Measurements from ENCODE around the gene PTPN11. TPM values are rescaled to one million over a fixed set of nuclear protein-coding genes. Genes with fewer than 3 reads are reported as not detected.

Gene PTPN11
- total RNA-seq, 1 experiment from 2014 or later: 153 TPM

DNA sequence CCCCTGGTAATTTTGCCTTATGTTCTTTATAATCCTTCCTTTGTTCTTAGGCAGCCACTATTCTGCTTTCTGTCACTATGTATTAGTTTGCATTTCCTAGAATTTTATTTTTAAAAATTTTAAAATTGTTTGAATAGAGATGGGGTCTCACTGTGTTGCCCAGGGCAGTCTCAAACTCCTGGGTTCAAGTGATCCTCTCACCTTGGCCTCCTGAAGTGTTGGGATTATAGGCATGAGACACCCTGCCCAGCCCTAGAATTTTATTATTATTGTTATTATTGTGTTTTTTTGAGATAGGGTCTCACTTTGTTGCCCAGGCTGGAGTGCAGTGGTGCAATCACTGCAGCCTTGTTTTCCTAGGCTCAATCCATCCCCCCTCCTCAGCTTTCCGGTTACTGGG is 2.6 kb downstream of the PTPN11 start:
- Histone ChIP-seq H3K36me3 (ENCODE audit: control insufficient read depth, insufficient read depth, low read length) (no peaks in the 10 kb centered on the region), H3K4me1 (peaks cover 8% of the 10 kb centered on the region), H3K27me3 (replicated peaks; ENCODE audit: control insufficient read depth, insufficient read depth, low read length) (no peaks in the 10 kb centered on the region), H3K4me3 (ENCODE audit: low read depth, low read length) (no peak overlapping the region), H3K9me3 (no peaks in the 10 kb centered on the region)
- H3K4me3 Mint-ChIP-seq (ENCODE audit: unreplicated experiment): no peak overlapping the region
- H3K27me3 Mint-ChIP-seq (ENCODE audit: insufficient read depth, unreplicated experiment): no peaks in the 10 kb centered on the region
- CTCF ChIA-PET: no interaction called here
- no peaks in the 10 kb centered on the region for H3K9me3 Mint-ChIP-seq (ENCODE audit: unreplicated experiment)
- no TSS peak for BruUV-seq (replicated peaks)
- H3K27ac Mint-ChIP-seq (ENCODE audit: unreplicated experiment): no peak overlapping the region
- intact Hi-C loops (cut with micrococcal nuclease; ENCODE audit: unreplicated experiment): no loop called here
- TF ChIP-seq, protein P1, sequence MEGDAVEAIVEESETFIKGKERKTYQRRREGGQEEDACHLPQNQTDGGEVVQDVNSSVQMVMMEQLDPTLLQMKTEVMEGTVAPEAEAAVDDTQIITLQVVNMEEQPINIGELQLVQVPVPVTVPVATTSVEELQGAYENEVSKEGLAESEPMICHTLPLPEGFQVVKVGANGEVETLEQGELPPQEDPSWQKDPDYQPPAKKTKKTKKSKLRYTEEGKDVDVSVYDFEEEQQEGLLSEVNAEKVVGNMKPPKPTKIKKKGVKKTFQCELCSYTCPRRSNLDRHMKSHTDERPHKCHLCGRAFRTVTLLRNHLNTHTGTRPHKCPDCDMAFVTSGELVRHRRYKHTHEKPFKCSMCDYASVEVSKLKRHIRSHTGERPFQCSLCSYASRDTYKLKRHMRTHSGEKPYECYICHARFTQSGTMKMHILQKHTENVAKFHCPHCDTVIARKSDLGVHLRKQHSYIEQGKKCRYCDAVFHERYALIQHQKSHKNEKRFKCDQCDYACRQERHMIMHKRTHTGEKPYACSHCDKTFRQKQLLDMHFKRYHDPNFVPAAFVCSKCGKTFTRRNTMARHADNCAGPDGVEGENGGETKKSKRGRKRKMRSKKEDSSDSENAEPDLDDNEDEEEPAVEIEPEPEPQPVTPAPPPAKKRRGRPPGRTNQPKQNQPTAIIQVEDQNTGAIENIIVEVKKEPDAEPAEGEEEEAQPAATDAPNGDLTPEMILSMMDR (IDR thresholded peaks at IDR 0.05; ENCODE audit: insufficient read depth in 1 of 2, low read depth in 1 of 2, low read length in 1 of 2, severe bottlenecking in 1 of 2, unreplicated experiment in 1 of 2): no peak
- POLR2A ChIA-PET: no interaction called here
- no peaks in the 10 kb centered on the region for H3K4me1 Mint-ChIP-seq (ENCODE audit: low read depth, unreplicated experiment)
- peaks cover 36% of the 10 kb centered on the region for H3K36me3 Mint-ChIP-seq (ENCODE audit: insufficient read depth, unreplicated experiment)
- DNase-seq: no peak

DNA sequence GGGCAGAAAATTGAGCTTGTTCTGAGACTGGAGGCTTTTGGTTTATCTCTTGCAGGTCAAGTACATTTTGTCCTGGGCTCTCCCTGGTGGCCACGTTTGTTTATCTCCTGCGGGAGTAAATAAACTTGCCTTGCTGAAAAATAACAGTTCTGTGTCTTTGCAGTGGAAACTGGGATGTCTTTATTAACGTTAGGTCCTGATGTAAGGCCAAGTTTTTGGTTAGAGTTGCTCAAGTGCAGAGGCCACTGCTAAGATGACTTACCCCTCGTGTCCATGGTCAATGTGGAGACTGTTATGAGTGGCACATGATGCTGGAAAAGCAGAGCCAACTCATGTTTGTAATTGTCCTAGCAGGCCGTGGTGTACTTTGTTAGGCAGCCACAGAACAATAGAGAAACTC is 3.8 kb downstream of the PTPN11 start:
- DNase-seq: no peak
- H3K4me1 Mint-ChIP-seq (ENCODE audit: low read depth, unreplicated experiment): no peaks in the 10 kb centered on the region
- H3K27me3 Mint-ChIP-seq (ENCODE audit: insufficient read depth, unreplicated experiment): no peaks in the 10 kb centered on the region
- no peak overlapping the region for H3K27ac Mint-ChIP-seq (ENCODE audit: unreplicated experiment)
- Histone ChIP-seq H3K9me3 (no peaks in the 10 kb centered on the region), H3K4me1 (peaks cover 8% of the 10 kb centered on the region), H3K27me3 (replicated peaks; ENCODE audit: control insufficient read depth, insufficient read depth, low read length) (no peaks in the 10 kb centered on the region), H3K36me3 (ENCODE audit: control insufficient read depth, insufficient read depth, low read length) (no peaks in the 10 kb centered on the region), H3K4me3 (ENCODE audit: low read depth, low read length) (no peak overlapping the region)
- no TSS peak for BruUV-seq (replicated peaks)
- intact Hi-C loops (cut with micrococcal nuclease; ENCODE audit: unreplicated experiment): no loop called here
- H3K9me3 Mint-ChIP-seq (ENCODE audit: unreplicated experiment): no peaks in the 10 kb centered on the region
- TF ChIP-seq, protein P1 (IDR thresholded peaks at IDR 0.05; ENCODE audit: insufficient read depth in 1 of 2, low read depth in 1 of 2, low read length in 1 of 2, severe bottlenecking in 1 of 2, unreplicated experiment in 1 of 2): no peak
- no peak overlapping the region for H3K4me3 Mint-ChIP-seq (ENCODE audit: unreplicated experiment)
- ChIA-PET CTCF (no interaction called here), POLR2A (no interaction called here)
- H3K36me3 Mint-ChIP-seq (ENCODE audit: insufficient read depth, unreplicated experiment): peaks cover 43% of the 10 kb centered on the region

DNA sequence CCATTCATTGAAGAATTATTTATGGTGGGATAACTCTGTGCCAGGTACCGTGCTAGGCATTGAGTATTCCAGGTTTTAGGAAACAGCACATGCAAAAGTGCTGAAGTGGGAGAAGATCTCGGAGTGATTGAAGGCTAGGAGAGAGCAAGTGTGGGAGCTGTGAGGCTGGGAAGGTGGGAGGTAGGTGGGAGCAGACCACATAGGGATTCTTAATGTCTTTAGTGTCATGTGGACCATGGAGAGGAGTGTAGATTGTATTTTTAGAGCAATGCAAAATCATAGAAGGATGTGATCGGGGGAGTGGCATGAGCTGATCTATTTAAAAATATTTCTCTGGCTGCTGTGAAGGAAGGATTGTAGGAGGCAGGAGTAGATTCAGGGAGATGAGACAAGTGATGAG is 5.4 kb downstream of the PTPN11 start:
- Histone ChIP-seq H3K27me3 (replicated peaks; ENCODE audit: control insufficient read depth, insufficient read depth, low read length) (no peaks in the 10 kb centered on the region), H3K36me3 (ENCODE audit: control insufficient read depth, insufficient read depth, low read length) (no peaks in the 10 kb centered on the region), H3K4me3 (ENCODE audit: low read depth, low read length) (no peak overlapping the region), H3K9me3 (no peaks in the 10 kb centered on the region), H3K4me1 (peaks cover 8% of the 10 kb centered on the region)
- no peaks in the 10 kb centered on the region for H3K4me1 Mint-ChIP-seq (ENCODE audit: low read depth, unreplicated experiment)
- H3K9me3 Mint-ChIP-seq (ENCODE audit: unreplicated experiment): no peaks in the 10 kb centered on the region
- TF ChIP-seq, protein P1 (IDR thresholded peaks at IDR 0.05; ENCODE audit: insufficient read depth in 1 of 2, low read depth in 1 of 2, low read length in 1 of 2, severe bottlenecking in 1 of 2, unreplicated experiment in 1 of 2): no peak
- ChIA-PET POLR2A (no interaction called here), CTCF (no interaction called here)
- no TSS peak for BruUV-seq (replicated peaks)
- intact Hi-C loops (cut with micrococcal nuclease; ENCODE audit: unreplicated experiment): no loop called here
- peaks cover 39% of the 10 kb centered on the region for H3K36me3 Mint-ChIP-seq (ENCODE audit: insufficient read depth, unreplicated experiment)
- no peaks in the 10 kb centered on the region for H3K27me3 Mint-ChIP-seq (ENCODE audit: insufficient read depth, unreplicated experiment)
- DNase-seq: no peak
- no peak overlapping the region for H3K4me3 Mint-ChIP-seq (ENCODE audit: unreplicated experiment)
- no peak overlapping the region for H3K27ac Mint-ChIP-seq (ENCODE audit: unreplicated experiment)
